ENCODE data around the gene DSN1.

DSN1 gene

GRCh38 chr20:36794116-36794474 lies 20.5 kb upstream of the DSN1 start:
- no peak for DNase-seq

GRCh38 chr20:36793294-36794115 lies 19.9 kb upstream of the DSN1 start:
- no peak for DNase-seq

GRCh38 chr20:36792422-36792821 lies 18.9 kb upstream of the DSN1 start:
- DNase-seq, result peak; percentile 82

- no peak for DNase-seq
Observed at GRCh38 chr20:36791862-36792261, 18.3 kb upstream of the DSN1 start.

GRCh38 chr20:36786663-36787062 lies 13.1 kb upstream of the DSN1 start:
- no peak for DNase-seq

- no peak for DNase-seq
Observed at GRCh38 chr20:36786246-36786645, 12.7 kb upstream of the DSN1 start.

GRCh38 chr20:36785308-36785707 lies 11.7 kb upstream of the DSN1 start:
- no peak for DNase-seq

- no peak for DNase-seq
Observed at GRCh38 chr20:36784900-36785299, 11.3 kb upstream of the DSN1 start.

GRCh38 chr20:36784116-36784515 lies 10.6 kb upstream of the DSN1 start:
- no peak for DNase-seq

- no peak for DNase-seq
Observed at GRCh38 chr20:36779656-36780025, 6.1 kb upstream of the DSN1 start.

GRCh38 chr20:36778831-36779655 lies 5.5 kb upstream of the DSN1 start:
- DNase-seq, result no peak

GRCh38 chr20:36777576-36777975 lies 4.0 kb upstream of the DSN1 start:
- DNase-seq, result no peak

- no peak for DNase-seq
Observed at GRCh38 chr20:36777167-36777566, 3.6 kb upstream of the DSN1 start.

GRCh38 chr20:36775826-36776225 lies 2.3 kb upstream of the DSN1 start:
- DNase-seq, result no peak

GRCh38 chr20:36775196-36775595 lies 1.6 kb upstream of the DSN1 start:
- DNase-seq, result no peak

GRCh38 chr20:36773107-36773596 lies 411 bp downstream of the DSN1 start:
- peak; percentile 68 for DNase-seq

GRCh38 chr20:36770680-36771079 lies 2.9 kb downstream of the DSN1 start:
- DNase-seq, result no peak

GRCh38 chr20:36768768-36769430 lies 4.7 kb downstream of the DSN1 start:
- DNase-seq, result no peak

- no peak for DNase-seq
Observed at GRCh38 chr20:36761125-36761524, 12.4 kb downstream of the DSN1 start.

- DNase-seq, result no peak
Observed at GRCh38 chr20:36760647-36761046, 12.9 kb downstream of the DSN1 start.

GRCh38 chr20:36758276-36758675 lies 15.3 kb downstream of the DSN1 start:
- DNase-seq, result no peak

- no peak for DNase-seq
Observed at GRCh38 chr20:36756496-36756895, 17.1 kb downstream of the DSN1 start.

- peak; percentile 90 for DNase-seq
Observed at GRCh38 chr20:36754656-36755222, 18.8 kb downstream of the DSN1 start.
